GM04503 (cell line): ENCODE measurements around the gene IFNA1.
"Not testable (repeated sequence)": the region's sequence is repeated elsewhere in the genome, so short reads cannot be mapped to it uniquely, and the experiment has no call there.

Experiments
- DNase-seq: peaks from one replicate; pipeline ENCODE4 v3.0.0-alpha.2; 2012; ENCODE audit warnings: low read depth

IFNA1 gene

GRCh38 chr9:21449312-21449711 lies 9.1 kb downstream of the IFNA1 start:
- not testable (repeated sequence) for DNase-seq

GRCh38 chr9:21450733-21451394 lies 10.6 kb downstream of the IFNA1 start:
- DNase-seq: no peak

DNA sequence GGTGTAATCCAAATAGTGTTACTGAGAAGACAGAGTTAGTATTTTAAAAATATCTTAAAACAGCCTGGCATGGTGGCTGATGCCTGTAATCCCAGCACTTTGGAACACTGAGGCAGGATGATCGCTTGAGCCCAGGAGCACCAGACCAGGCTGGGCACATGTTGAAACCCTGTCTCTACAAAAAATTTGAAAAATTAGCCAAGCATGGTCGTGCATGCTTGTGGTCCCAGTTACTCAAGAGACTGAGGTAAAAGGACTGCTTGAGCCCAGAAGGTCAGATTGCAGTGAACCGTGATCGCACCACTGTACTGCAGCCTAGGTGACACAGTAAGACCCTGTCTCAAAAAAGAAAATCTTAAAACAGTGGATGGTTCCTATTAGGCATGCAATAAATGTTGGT lies 12.4 kb downstream of the IFNA1 start:
- DNase-seq: no peak

GRCh38 chr9:21454149-21454548 lies 13.9 kb downstream of the IFNA1 start:
- peak; percentile 25 for DNase-seq

DNA sequence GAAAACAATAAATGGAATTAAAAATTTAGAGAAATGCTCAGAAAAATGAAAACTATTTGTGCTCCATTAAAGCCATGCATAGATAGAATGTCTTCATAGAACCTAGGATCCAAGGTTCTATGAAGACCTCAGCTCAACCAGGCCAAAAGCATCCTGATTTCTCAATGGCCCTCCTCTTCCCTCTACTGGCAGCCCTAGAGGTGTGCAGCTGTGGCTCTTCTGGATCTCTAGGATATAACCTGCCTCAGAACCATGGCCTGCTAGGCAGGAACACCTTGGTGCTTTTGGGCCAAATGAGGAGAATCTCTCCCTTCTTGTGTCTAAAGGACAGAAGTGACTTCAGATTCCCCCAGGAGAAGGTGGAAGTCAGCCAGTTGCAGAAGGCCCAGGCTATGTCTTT lies 15.1 kb downstream of the IFNA1 start:
- no peak for DNase-seq

GRCh38 chr9:21461377-21461776 lies 21.1 kb downstream of the IFNA1 start:
- no peak for DNase-seq

DNA sequence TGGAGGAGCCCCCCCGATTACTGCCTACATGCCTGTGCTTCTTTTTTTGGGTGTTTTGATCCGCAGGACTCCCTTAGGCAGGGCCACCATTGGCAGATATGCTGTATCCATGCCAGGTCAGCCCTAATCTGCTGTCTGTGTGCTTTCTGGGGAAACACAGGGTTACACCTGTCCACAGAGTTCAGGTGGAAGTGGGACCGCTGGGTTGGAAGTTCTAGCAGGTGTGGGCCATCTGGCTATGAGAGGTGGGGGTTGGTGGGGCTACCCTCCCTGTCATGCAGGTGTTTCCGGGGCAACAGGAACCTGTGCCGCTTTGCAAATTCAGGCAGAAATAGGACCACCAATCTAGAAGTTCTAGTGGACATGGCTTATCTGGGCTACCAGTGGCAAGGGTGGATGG lies 24.9 kb downstream of the IFNA1 start:
- no peak for DNase-seq

DNA sequence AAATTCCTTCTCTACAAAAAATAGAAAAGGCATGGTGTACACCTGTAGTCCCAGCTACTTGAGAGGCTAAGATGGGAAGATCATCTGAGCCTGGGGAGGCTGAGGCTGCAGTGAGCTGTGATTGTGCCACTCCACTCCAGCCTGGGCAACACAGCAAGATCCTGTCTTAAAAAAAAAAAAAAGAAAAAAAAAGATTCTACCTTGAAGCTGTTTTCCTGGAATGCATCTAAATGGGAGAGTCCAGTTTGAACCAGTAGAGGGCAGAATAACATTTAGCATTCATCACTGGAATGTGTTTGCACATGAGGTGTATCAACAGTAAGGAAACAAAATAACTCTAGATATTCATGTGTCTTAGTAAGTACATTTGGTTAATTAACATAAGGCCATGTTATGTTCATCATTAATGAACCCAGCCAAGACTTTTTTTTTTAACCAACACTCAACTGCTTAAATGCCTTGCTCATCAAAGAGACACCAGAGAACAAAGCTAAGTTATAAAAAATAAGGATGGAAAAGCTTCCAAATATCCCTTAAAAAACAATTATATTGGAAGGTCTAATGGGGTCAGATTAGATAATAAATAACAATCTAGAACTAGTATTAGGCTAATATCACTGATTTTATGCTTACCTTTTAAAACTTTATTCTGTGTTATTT lies 25.8 kb downstream of the IFNA1 start:
- DNase-seq: no peak

- DNase-seq: no peak
Observed at GRCh38 chr9:21470126-21470525, 29.9 kb downstream of the IFNA1 start.

DNA sequence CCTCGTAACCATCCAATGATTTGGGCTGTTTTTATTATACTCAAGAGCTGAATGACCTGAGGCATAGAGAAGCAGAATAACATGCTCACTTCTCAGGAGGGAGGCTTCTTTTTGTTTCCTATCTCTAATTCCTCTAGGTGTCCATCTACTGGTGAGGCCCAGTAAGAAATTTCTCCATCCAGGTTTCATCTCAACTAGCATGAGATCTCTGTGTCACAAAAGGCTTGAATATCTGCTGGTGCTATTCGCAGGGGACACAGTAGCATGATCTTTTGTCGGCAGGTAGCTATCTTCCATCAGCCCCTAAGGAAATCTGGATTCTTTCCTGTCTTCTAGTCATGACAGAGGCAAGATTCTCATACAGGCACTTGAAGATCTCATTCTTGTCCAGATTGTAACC lies 33.0 kb downstream of the IFNA1 start:
- no peak for DNase-seq

DNA sequence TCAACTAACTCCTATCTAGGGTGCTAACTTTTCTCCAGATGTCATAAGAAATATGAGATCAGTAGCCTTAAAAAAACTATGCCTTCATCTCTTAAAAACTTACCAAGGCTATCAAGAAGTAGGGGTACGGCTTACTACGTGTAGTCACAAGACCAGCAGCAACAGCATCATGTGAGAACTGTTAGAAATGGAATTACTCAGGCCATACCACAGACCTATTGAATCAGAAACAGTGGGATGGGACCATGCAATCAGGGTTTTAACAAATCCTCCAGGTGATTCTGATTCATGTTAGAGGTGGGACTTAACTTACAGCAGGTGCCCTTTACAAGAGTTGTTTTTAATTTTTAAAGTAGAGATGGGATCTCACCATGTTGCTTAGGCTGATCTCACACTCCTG lies 37.2 kb downstream of the IFNA1 start:
- no peak for DNase-seq

- no peak for DNase-seq
Observed at GRCh38 chr9:21479152-21479702, 39.0 kb downstream of the IFNA1 start.

DNA sequence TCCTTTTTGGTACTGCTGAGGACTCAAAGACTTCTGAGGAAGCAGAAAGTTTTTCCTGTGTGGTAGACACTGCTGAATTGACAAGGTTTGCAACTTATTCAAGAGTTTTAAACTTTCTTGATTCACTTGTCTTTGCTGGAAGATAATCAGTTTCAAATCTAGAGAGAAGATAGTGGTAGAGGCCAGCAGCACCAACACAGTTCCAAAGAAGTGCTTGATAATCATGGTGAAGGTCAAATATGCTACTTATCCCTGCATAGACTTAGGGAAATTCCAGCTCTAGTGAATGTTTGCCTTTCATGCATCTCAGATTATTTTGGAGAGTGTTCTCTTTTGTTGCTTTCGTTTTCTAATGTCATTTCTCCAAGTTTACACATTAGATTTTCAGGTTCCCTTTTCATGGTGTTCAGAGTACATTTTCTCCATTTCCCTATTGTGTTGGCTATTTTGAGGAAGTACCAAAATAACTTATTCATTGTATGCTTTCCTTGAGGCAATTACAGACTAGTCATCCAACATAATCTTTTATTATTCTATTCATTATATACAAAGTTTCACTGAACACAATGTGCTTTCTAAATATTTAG lies 41.3 kb downstream of the IFNA1 start:
- DNase-seq: no peak

DNA sequence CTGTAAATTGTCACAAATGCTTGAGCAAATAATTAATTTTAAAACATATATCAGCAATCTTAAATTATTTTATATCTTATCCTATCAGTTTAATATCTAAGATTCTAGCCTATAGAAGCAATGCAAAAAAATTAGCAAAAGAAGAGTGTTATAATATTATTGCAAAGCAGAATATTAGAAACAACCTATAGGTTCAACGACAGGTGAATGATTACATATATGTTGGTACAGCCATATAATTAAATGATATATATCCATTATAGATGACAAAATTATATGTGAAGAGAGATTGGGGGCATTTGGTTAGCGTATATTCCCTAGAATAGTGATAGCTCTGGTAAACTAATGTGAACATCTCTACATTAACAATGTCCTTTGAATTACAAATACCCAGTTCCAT lies 42.0 kb downstream of the IFNA1 start, which contains the start of gene IFNE:
Gene IFNE (minus strand): TSS at position 101 of the 400 bp plus-strand sequence. CDS start 619 bp downstream, outside the sequence.
- DNase-seq: no peak
